Gastrocnemius medialis (tissue), 4 donors: Measurements from ENCODE around the gene CNFN. TPM values are rescaled to one million over a fixed set of nuclear protein-coding genes. Genes with fewer than 3 reads are reported as not detected.

ENCODE experiments used
- ATAC-seq, 2 donors: fragments of 150-250 bp; one replicate each; pipeline ENCODE4 v1.9.1; 2016
- DNase-seq, 2 donors: peaks; one replicate each; pipeline ENCODE4 v3.0.0-alpha.2; 2019
- H3K27ac ChIP-seq, 4 donors: fragments of 200-600 bp; sonication (generic); 1 replicate in 1 of 4; 2 replicates in 3 of 4; pipeline ENCODE4 v1.5.1; 2016 to 2018; ENCODE audit warnings: mild to moderate bottlenecking in 2 of 4, moderate library complexity in 1 of 4
- H3K27me3 ChIP-seq, 3 donors: fragments of 200-600 bp; sonication (generic) in 2 of 3; 1 replicate in 1 of 3; 2 replicates in 2 of 3; pipeline versions ENCODE4 v1.5.1 to v1.6.0; 2016 to 2019; ENCODE audit warnings: mild to moderate bottlenecking in 1 of 3, moderate library complexity in 1 of 3
- H3K36me3 ChIP-seq, 2 donors: fragments of 200-600 bp; sonication (generic) in 1 of 2; one replicate each; pipeline ENCODE4 v1.5.1; 2017 to 2018
- H3K4me1 ChIP-seq, 2 donors: fragments of 200-600 bp; sonication (generic) in 1 of 2; one replicate each; pipeline ENCODE4 v1.5.1; 2016 to 2017; ENCODE audit warnings: mild to moderate bottlenecking in 2 of 2
- H3K4me3 ChIP-seq, 4 donors: fragments of 200-600 bp; sonication (generic) in 3 of 4; 1 replicate in 1 of 4; 2 replicates in 3 of 4; pipeline ENCODE4 v1.5.1; 2016 to 2019; ENCODE audit warnings: mild to moderate bottlenecking in 2 of 4
- H3K9me3 ChIP-seq, 3 donors: fragments of 200-600 bp; sonication (generic) in 2 of 3; 1 replicate in 1 of 3; 2 replicates in 2 of 3; pipeline ENCODE4 v1.5.1; 2016 to 2019
- CTCF ChIP-seq, 5 experiments: fragments of 450-650 bp in 3 of 5; fragments of 200-600 bp in 2 of 5; sonication (generic) in 2 of 5; IDR thresholded peaks in 4 of 5; conservative IDR thresholded peaks in 1 of 5; 1 replicate in 4 of 5; 2 replicates in 1 of 5; pipeline ENCODE4 v1.5.1; 2016 to 2019; ENCODE audit warnings: antibody characterized with exemption in 5 of 5, mild to moderate bottlenecking in 3 of 5, moderate library complexity in 3 of 5
- POLR2A ChIP-seq, 2 donors: fragments of 450-650 bp; IDR thresholded peaks; one replicate each; pipeline ENCODE4 v1.6.1; 2017; ENCODE audit warnings: antibody characterized with exemption in 2 of 2, mild to moderate bottlenecking in 2 of 2, moderate library complexity in 2 of 2
- in situ Hi-C, 4 donors: fragments of 200-750 bp; cut with MboI; loops; one replicate each; pipeline versions ENCODE4 v1.15.0 to v1.8.0; 2017; ENCODE audit warnings: low sequenced_read_pairs in 4 of 4
- intact Hi-C: fragments of 100-400 bp; cut with DNase I; formaldehyde crosslinking; loops from one replicate; pipeline ENCODE4 v1.15.1; 2023; ENCODE audit warnings: low total_unique reads
- total RNA-seq, 4 donors: library from RNA; depleted of rRNA; stranded (reverse); fragments of >200 nt; gene quantifications; one replicate each; pipeline versions ENCODE4 v1.1.0 to v1.2.3, GENCODE V29; 2016

CNFN gene
- total RNA-seq, 4 donors from 2014 or later: not detected

DNA sequence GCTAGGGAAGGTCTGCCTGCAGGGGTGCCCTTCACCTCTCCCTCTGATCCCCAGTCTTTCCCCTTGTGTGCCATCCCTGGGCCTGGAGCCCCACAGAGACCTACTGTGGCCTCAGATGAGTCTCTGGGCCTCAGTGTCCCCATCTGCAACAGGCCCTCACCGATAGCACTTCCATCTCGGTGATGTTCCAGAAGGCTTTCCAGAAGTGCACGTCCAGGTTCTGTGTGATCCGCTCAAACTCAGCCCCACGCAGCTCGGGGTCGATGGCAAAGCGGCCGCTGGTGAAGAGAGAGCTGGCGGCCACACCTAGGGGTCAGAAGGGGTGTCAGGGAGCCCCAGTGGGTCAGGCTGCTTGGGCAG lies 17.7 kb upstream of the CNFN start:
- in situ Hi-C loops: no loop called here
- no peak for ATAC-seq
- intact Hi-C loops: no loop called here
- Histone ChIP-seq H3K27me3 (no peaks in the 10 kb centered on the region), H3K4me3 (no peak overlapping the region), H3K9me3 (no peaks in the 10 kb centered on the region), H3K27ac (no peak overlapping the region), H3K36me3 (no peaks in the 10 kb centered on the region), H3K4me1 (peaks cover 5 to 9% of the 10 kb centered on the region in 2 donors)
- TF ChIP-seq CTCF (IDR thresholded peaks at IDR 0.05 in 4 of 5, conservative IDR thresholded peaks at IDR 0.05 in 1 of 5): no peak
- no peak for DNase-seq

- in situ Hi-C loops (no loop called here), intact Hi-C loops (no loop called here)
- no peak overlapping the region for H3K27ac ChIP-seq
- H3K36me3 ChIP-seq: no peaks in the 10 kb centered on the region
- H3K27me3 ChIP-seq: peaks cover 0 to 2% (median 0%) of the 10 kb centered on the region in 3 donors
- H3K4me1 ChIP-seq: peaks cover 8 to 11% of the 10 kb centered on the region in 2 donors
- no peak overlapping the region for H3K4me3 ChIP-seq
- ATAC-seq (no peak), DNase-seq (no peak)
- no peaks in the 10 kb centered on the region for H3K9me3 ChIP-seq
- TF ChIP-seq CTCF (IDR thresholded peaks at IDR 0.05 in 4 of 5, conservative IDR thresholded peaks at IDR 0.05 in 1 of 5): no peak
- TF ChIP-seq POLR2A (IDR thresholded peaks at IDR 0.05): no peak
Measured at GRCh38 chr19:42407085-42407815, 17.2 kb upstream of the CNFN start.

DNA sequence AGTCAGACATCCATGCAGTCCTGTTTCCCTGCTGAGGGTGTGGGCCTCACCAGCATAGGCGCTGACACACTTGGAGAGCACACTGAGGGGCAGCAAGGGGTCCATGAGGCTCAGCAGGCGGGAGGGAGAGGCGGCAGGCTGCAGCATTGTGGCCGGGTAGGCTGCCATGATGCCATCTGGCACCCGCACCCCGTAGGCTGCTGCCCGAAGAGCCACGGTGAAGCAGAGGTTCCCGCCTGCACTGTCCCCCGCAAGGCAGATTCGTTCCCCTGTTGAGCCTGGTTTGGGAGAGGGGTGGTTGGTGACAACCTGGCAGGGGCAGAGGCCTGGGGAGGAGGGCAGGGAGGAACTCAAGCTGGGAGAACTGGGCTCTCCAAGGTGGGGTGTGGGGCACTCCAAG lies 16.0 kb upstream of the CNFN start:
- H3K4me1 ChIP-seq: peaks cover 5 to 21% of the 10 kb centered on the region in 2 donors
- no peaks in the 10 kb centered on the region for H3K36me3 ChIP-seq
- H3K9me3 ChIP-seq: no peaks in the 10 kb centered on the region
- no peak for TF ChIP-seq CTCF (IDR thresholded peaks at IDR 0.05 in 4 of 5, conservative IDR thresholded peaks at IDR 0.05 in 1 of 5)
- no peak for TF ChIP-seq POLR2A (IDR thresholded peaks at IDR 0.05)
- DNase-seq: no peak
- intact Hi-C loops (no loop called here), in situ Hi-C loops (no loop called here)
- H3K27ac ChIP-seq: no peak overlapping the region
- no peak overlapping the region for H3K4me3 ChIP-seq
- peaks cover 0 to 3% (median 0%) of the 10 kb centered on the region in 3 donors for H3K27me3 ChIP-seq
- ATAC-seq: no peak

GRCh38 chr19:42403586-42403985 lies 13.5 kb upstream of the CNFN start:
- H3K4me3 ChIP-seq: no peak overlapping the region
- intact Hi-C loops: no loop called here
- DNase-seq (no peak), ATAC-seq (no peak)
- in situ Hi-C loops: no loop called here
- H3K27me3 ChIP-seq: peaks cover 0 to 3% (median 0%) of the 10 kb centered on the region in 3 donors
- H3K9me3 ChIP-seq: no peaks in the 10 kb centered on the region
- no peak overlapping the region for H3K27ac ChIP-seq
- TF ChIP-seq POLR2A (IDR thresholded peaks at IDR 0.05): no peak
- TF ChIP-seq CTCF (IDR thresholded peaks at IDR 0.05 in 4 of 5, conservative IDR thresholded peaks at IDR 0.05 in 1 of 5): no peak
- peaks cover 10 to 12% of the 10 kb centered on the region in 2 donors for H3K4me1 ChIP-seq
- no peaks in the 10 kb centered on the region for H3K36me3 ChIP-seq
